ENCODE results near the gene ECM1. TPM values are rescaled to one million over a fixed set of nuclear protein-coding genes. Genes with fewer than 3 reads are reported as not detected.

ECM1 gene
- total RNA-seq, 4 donors from 2014 or later = 1.5 to 38.5 (median 9.5) TPM

DNA sequence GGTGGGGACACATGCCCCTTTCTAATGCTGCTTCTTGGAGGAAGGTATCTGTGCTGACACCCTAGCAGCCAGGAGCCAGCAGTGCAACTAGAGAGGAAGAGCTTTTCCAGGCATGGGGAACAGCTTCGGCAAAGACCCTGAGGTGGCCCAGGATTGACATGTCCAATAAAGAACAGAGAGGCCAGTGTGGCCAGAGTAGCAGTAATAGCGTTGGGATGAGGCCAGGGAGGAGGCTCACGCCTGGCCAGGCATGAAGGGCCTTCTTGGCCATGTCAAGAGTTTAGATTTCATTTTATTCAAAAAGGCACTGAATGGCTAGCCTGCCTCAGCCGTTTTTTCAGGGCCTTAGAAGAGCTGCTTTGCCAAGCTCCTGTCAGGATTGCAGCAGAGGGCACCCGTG, 25.0 kb downstream of the ECM1 start:
- H3K36me3 ChIP-seq = no peaks in the 10 kb centered on the region
- H3K27ac ChIP-seq = peak overlapping the region; percentile 75 to 76
- intact Hi-C loops (cut with DNase I; ENCODE audit: low total_unique reads) = loop anchor here (10.0 kb wide), 1 partner anchor 68 kb away; no protein-coding TSS in a partner anchor
- no peaks in the 10 kb centered on the region for H3K27me3 ChIP-seq
- H3K4me3 ChIP-seq = no peak overlapping the region
- H3K9me3 ChIP-seq = no peaks in the 10 kb centered on the region
- TF ChIP-seq, protein P1, sequence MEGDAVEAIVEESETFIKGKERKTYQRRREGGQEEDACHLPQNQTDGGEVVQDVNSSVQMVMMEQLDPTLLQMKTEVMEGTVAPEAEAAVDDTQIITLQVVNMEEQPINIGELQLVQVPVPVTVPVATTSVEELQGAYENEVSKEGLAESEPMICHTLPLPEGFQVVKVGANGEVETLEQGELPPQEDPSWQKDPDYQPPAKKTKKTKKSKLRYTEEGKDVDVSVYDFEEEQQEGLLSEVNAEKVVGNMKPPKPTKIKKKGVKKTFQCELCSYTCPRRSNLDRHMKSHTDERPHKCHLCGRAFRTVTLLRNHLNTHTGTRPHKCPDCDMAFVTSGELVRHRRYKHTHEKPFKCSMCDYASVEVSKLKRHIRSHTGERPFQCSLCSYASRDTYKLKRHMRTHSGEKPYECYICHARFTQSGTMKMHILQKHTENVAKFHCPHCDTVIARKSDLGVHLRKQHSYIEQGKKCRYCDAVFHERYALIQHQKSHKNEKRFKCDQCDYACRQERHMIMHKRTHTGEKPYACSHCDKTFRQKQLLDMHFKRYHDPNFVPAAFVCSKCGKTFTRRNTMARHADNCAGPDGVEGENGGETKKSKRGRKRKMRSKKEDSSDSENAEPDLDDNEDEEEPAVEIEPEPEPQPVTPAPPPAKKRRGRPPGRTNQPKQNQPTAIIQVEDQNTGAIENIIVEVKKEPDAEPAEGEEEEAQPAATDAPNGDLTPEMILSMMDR (IDR thresholded peaks at IDR 0.05) = no peak
- H3K4me1 ChIP-seq = peaks cover 3 to 5% of the 10 kb centered on the region in 2 donors
- no peak for DNase-seq

DNA sequence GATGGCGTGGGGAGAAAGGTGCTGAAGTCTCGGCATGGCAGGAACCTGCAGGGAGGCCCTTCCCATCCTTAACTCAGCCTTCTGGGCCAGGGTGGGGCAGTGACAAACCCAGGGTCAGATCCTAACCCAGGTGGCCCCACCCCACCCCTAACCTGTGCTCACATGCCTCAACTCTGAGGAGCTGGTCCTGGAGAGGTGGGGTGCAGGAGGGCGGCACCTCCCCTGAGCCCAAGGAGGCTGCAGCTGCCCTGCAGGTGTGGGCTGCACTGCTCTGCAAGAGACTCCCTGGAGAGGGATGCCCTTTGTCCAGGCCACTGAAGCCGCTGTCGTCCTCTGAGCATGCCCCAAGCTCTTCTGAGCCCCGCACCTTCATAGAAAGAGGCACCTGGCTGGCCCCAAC, 26.1 kb downstream of the ECM1 start:
- TF ChIP-seq, protein P1 (IDR thresholded peaks at IDR 0.05) = no peak
- no peak for TF ChIP-seq POLR2A (IDR thresholded peaks at IDR 0.05)
- no peak overlapping the region for H3K27ac ChIP-seq
- no peaks in the 10 kb centered on the region for H3K9me3 ChIP-seq
- H3K4me3 ChIP-seq = no peak overlapping the region
- no peaks in the 10 kb centered on the region for H3K27me3 ChIP-seq
- intact Hi-C loops (cut with DNase I; ENCODE audit: low total_unique reads) = loop anchor here (10.0 kb wide), 1 partner anchor 69 kb away; no protein-coding TSS in a partner anchor
- DNase-seq = no peak
- peaks cover 3 to 5% of the 10 kb centered on the region in 2 donors for H3K4me1 ChIP-seq
- H3K36me3 ChIP-seq = no peaks in the 10 kb centered on the region

DNA sequence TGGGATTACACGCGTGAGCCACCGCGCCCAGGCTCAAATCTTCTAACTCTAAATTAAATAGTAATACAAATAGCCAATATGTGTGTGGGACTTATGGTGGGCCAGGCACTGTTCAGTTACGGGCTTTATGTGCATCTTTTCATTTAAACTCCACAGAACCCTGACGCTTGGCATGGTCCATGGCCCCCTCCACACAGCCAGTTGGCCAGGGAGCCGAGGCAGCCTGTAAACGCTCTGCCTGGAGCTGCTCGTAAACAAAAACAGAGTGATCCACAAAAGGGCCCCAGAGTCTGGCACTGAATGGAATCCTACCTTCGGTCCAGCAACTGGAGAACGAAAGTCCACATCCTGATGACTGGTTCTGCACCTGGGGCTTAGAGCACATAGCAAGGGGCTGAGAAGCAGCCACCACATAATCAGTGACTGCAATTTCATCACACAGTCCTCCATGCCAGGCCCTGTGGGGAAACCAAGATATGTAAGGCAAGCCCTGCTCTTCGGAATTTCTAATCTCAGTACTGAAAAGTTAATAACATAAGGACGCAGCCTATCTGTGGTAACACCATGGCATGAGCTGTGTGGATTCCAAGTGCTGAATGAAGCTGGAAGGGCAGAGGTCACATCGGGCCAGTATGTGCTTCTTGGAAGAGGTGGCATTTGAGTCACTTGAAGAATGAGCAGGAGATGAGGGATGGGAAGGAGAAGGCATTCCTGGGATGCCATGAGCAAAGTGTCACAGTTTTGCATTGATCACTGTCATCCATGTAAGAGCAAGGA, 27.8 kb downstream of the ECM1 start:
- no peak for DNase-seq
- Histone ChIP-seq H3K4me1 (peaks cover 3 to 5% of the 10 kb centered on the region in 2 donors), H3K27ac (no peak overlapping the region), H3K27me3 (no peaks in the 10 kb centered on the region), H3K36me3 (no peaks in the 10 kb centered on the region), H3K4me3 (no peak overlapping the region), H3K9me3 (no peaks in the 10 kb centered on the region)
- intact Hi-C loops (cut with DNase I; ENCODE audit: low total_unique reads) = loop anchor here (10.0 kb wide), 1 partner anchor 71 kb away; no protein-coding TSS in a partner anchor
- TF ChIP-seq POLR2A (IDR thresholded peaks at IDR 0.05) = no peak
- TF ChIP-seq, protein P1 (IDR thresholded peaks at IDR 0.05) = no peak

DNA sequence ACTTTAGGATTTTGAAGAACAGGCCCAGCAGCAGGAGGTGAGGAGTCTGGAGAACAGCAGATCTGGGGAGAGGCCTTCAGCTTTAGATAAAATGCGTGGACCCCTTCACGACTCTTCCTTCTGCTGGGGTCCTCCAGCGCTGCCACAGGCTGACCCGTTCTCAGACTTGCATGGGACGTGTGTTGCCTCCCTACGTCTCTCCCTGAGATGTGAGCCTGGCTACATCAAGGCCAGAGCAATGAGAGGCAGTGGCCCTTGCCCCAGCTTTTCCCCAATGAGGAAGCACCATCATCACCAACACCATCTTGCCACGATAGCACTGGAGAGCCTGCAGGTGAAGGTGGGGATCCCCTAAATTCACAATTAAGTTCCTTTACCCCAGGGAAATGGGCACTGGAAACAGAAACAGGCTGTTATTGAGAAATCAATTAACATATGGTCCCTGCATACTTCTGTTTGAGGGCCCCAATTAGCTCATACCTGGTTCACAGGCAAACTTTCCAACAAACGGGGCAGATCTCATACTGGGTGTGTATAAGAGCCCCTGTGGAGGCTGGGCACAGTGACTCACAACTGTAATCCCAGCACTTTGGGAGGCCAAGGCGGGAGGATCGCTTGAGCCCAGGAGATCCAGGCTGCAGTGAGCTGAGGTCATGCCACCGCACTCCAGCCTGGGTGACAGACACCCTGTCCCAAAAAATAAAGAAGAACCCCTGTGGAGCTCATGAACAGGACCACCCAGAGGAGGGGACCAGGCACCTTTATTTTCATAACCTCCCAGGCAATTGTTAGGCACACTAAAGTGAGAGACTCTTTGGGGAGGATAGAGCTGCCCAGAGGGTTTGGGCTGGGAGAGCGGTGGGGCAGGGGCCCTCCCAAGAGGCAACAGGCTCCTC, 29.2 kb downstream of the ECM1 start:
- H3K9me3 ChIP-seq = no peaks in the 10 kb centered on the region
- TF ChIP-seq POLR2A (IDR thresholded peaks at IDR 0.05) = no peak
- TF ChIP-seq, protein P1 (IDR thresholded peaks at IDR 0.05) = no peak
- intact Hi-C loops (cut with DNase I; ENCODE audit: low total_unique reads) = loop anchor here (10.0 kb wide), 1 partner anchor 72 kb away; no protein-coding TSS in a partner anchor
- no peaks in the 10 kb centered on the region for H3K36me3 ChIP-seq
- peaks cover 3 to 5% of the 10 kb centered on the region in 2 donors for H3K4me1 ChIP-seq
- peak overlapping the region in 1 of 2 donors; percentile 38 for H3K27ac ChIP-seq
- no peak overlapping the region for H3K4me3 ChIP-seq
- no peaks in the 10 kb centered on the region for H3K27me3 ChIP-seq
- no peak for DNase-seq

All from uterus (tissue), 4 donors.